Panc1 (cell line): ENCODE measurements around the gene PXK. TPM values are rescaled to one million over a fixed set of nuclear protein-coding genes. Genes with fewer than 3 reads are reported as not detected.
"Not testable (repeated sequence)": the region's sequence is repeated elsewhere in the genome, so short reads cannot be mapped to it uniquely, and the experiment has no call there.

Source experiments
- ATAC-seq: fragments of 200-7000 bp; cut with Tn5 transposase; 2 replicates; pipeline ENCODE4 v1.9.1; 2020; ENCODE audit warnings: mild to moderate bottlenecking, moderate library complexity
- BruUV-seq: library from RNA; stranded (reverse); fragments of 400-500 nt; replicated peaks from 2 replicates; lab custom pipeline; 2021; lab: Mats Ljungman, UMichigan
- CTCF ChIA-PET: fragments of 300-600 bp; sonication (Branson Sonifier 250); formaldehyde crosslinking; loops from one replicate; lab custom pipeline; 2022; ENCODE audit warnings: antibody characterized with exemption; lab: Charles Lee
- POLR2A ChIA-PET: fragments of 300-600 bp; sonication (Branson Sonifier 250); formaldehyde crosslinking; loops from one replicate; lab custom pipeline; 2022; ENCODE audit warnings: antibody characterized with exemption; lab: Charles Lee
- DNase-seq: peaks from one replicate; pipeline ENCODE4 v3.0.0-alpha.2; 2010; ENCODE audit warnings: low read depth, low spot score
- H3K27ac ChIP-seq: 2 replicates; pipeline ENCODE4 v1.5.1; 2011; ENCODE audit warnings: mild to moderate bottlenecking, low read length, inconsistent platforms
- H3K27me3 ChIP-seq: fragments of 200-500 bp; sonication (Bioruptor generic); 2 replicates; pipeline ENCODE4 v1.6.0; 2014; ENCODE audit warnings: low read length, inconsistent platforms; ENCODE audit not compliant: control insufficient read depth, insufficient read depth
- H3K36me3 ChIP-seq: fragments of 200-500 bp; sonication (Bioruptor generic); 2 replicates; pipeline ENCODE4 v1.5.1; 2014; ENCODE audit warnings: inconsistent platforms, mild to moderate bottlenecking, low read length, moderate library complexity; ENCODE audit not compliant: control insufficient read depth, insufficient read depth
- H3K4me1 ChIP-seq: 2 replicates; pipeline ENCODE4 v1.5.1; 2011; ENCODE audit warnings: inconsistent platforms, mild to moderate bottlenecking, low read length, moderate library complexity; ENCODE audit not compliant: control insufficient read depth, insufficient read depth
- H3K4me3 ChIP-seq, 2 experiments: 2 replicates each; pipeline ENCODE4 v1.5.1; 2011 to 2012; ENCODE audit warnings: low read depth in 2 of 2, low read length in 2 of 2, mild to moderate bottlenecking in 2 of 2, inconsistent platforms in 1 of 2, moderate library complexity in 1 of 2
- H3K9me3 ChIP-seq: fragments of 200-500 bp; sonication (Bioruptor generic); 2 replicates; pipeline ENCODE4 v1.5.1; 2014; ENCODE audit warnings: low read depth, mild to moderate bottlenecking, inconsistent platforms, low read length, moderate library complexity; ENCODE audit not compliant: control insufficient read depth, insufficient read depth
- POLR2AphosphoS5 ChIP-seq: IDR thresholded peaks from 2 replicates; pipeline ENCODE4 v1.6.1; 2012; ENCODE audit warnings: mild to moderate bottlenecking, low read depth, low read length, moderate library complexity
- SIN3A ChIP-seq: IDR thresholded peaks from 2 replicates; pipeline ENCODE4 v1.6.1; 2012; ENCODE audit warnings: low read depth, mild to moderate bottlenecking, low read length, moderate library complexity, borderline replicate concordance; ENCODE audit not compliant: insufficient read depth
- TCF7L2 ChIP-seq: IDR thresholded peaks from 2 replicates; pipeline ENCODE4 v1.6.1; 2011; ENCODE audit warnings: mild to moderate bottlenecking, low read depth, low read length, inconsistent platforms
- in situ Hi-C: cut with HindIII; loops from 2 replicates; pipeline ENCODE4 v1.10.0; 2016; ENCODE audit warnings: low sequenced_read_pairs, low pct_unique_long_range_greater_than_20kb
- intact Hi-C: fragments of 100-400 bp; cut with micrococcal nuclease; formaldehyde crosslinking; loops from one replicate; pipeline ENCODE4 v1.10.0; 2022; ENCODE audit not compliant: unreplicated experiment
- total RNA-seq: library from RNA; stranded (reverse); gene quantifications from one replicate; pipeline ENCODE4 v1.2.1, GENCODE V29; 2021; ENCODE audit not compliant: unreplicated experiment
- TF ChIP-seq, protein P1 (sequence below), 2 experiments: IDR thresholded peaks; 2 replicates each; pipeline ENCODE4 v1.6.1; 2011 to 2012; ENCODE audit warnings: low read depth in 2 of 2, control low read depth in 1 of 2, low read length in 1 of 2, mild to moderate bottlenecking in 1 of 2, moderate library complexity in 1 of 2; ENCODE audit not compliant: insufficient read depth in 1 of 2
- TF ChIP-seq, protein P2 (sequence below): fragments of 450-650 bp; IDR thresholded peaks from 2 replicates; pipeline ENCODE4 v1.5.1; 2017; ENCODE audit warnings: mild to moderate bottlenecking

Gene PXK
- total RNA-seq, 1 experiment from 2014 or later: 14.2 TPM

DNA sequence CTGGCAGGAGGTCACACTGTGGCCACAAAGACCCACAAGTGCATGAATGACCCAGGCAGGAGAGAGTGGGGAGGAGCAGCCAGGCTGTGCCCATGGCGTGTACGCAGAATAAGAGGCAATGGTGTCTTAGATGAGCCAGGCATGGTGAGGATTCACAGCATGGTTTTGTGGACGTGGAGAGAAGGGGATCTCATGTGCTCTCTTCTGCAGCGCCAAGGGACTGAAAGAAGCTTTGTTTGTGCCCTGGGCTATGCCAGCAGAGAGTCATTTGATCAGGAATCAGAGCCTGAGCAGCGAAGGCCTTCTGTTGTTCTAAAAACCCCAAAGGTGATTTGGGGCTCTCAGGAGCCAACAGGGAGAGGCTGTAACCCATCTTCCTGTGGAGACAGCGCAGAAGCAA, 45.3 kb upstream of the PXK start:
- Histone ChIP-seq H3K36me3 (no peaks in the 10 kb centered on the region), H3K4me3 (no peak overlapping the region), H3K4me1 (no peaks in the 10 kb centered on the region), H3K9me3 (no peaks in the 10 kb centered on the region), H3K27ac (no peak overlapping the region), H3K27me3 (no peaks in the 10 kb centered on the region)
- intact Hi-C loops: no loop called here
- DNase-seq (no peak), ATAC-seq (no peak)
- no TSS peak for BruUV-seq
- in situ Hi-C loops: no loop called here
- CTCF ChIA-PET: no interaction called here
- POLR2A ChIA-PET: no interaction called here
- TF ChIP-seq POLR2AphosphoS5: no peak
- no peak for TF ChIP-seq TCF7L2
- TF ChIP-seq, protein P1, sequence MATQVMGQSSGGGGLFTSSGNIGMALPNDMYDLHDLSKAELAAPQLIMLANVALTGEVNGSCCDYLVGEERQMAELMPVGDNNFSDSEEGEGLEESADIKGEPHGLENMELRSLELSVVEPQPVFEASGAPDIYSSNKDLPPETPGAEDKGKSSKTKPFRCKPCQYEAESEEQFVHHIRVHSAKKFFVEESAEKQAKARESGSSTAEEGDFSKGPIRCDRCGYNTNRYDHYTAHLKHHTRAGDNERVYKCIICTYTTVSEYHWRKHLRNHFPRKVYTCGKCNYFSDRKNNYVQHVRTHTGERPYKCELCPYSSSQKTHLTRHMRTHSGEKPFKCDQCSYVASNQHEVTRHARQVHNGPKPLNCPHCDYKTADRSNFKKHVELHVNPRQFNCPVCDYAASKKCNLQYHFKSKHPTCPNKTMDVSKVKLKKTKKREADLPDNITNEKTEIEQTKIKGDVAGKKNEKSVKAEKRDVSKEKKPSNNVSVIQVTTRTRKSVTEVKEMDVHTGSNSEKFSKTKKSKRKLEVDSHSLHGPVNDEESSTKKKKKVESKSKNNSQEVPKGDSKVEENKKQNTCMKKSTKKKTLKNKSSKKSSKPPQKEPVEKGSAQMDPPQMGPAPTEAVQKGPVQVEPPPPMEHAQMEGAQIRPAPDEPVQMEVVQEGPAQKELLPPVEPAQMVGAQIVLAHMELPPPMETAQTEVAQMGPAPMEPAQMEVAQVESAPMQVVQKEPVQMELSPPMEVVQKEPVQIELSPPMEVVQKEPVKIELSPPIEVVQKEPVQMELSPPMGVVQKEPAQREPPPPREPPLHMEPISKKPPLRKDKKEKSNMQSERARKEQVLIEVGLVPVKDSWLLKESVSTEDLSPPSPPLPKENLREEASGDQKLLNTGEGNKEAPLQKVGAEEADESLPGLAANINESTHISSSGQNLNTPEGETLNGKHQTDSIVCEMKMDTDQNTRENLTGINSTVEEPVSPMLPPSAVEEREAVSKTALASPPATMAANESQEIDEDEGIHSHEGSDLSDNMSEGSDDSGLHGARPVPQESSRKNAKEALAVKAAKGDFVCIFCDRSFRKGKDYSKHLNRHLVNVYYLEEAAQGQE (IDR thresholded peaks at IDR 0.05; ENCODE audit: insufficient read depth in 1 of 2, low read depth in 2 of 2, low read length in 1 of 2): no peak
- TF ChIP-seq, protein P2, sequence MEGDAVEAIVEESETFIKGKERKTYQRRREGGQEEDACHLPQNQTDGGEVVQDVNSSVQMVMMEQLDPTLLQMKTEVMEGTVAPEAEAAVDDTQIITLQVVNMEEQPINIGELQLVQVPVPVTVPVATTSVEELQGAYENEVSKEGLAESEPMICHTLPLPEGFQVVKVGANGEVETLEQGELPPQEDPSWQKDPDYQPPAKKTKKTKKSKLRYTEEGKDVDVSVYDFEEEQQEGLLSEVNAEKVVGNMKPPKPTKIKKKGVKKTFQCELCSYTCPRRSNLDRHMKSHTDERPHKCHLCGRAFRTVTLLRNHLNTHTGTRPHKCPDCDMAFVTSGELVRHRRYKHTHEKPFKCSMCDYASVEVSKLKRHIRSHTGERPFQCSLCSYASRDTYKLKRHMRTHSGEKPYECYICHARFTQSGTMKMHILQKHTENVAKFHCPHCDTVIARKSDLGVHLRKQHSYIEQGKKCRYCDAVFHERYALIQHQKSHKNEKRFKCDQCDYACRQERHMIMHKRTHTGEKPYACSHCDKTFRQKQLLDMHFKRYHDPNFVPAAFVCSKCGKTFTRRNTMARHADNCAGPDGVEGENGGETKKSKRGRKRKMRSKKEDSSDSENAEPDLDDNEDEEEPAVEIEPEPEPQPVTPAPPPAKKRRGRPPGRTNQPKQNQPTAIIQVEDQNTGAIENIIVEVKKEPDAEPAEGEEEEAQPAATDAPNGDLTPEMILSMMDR: no peak
- no peak for TF ChIP-seq SIN3A

DNA sequence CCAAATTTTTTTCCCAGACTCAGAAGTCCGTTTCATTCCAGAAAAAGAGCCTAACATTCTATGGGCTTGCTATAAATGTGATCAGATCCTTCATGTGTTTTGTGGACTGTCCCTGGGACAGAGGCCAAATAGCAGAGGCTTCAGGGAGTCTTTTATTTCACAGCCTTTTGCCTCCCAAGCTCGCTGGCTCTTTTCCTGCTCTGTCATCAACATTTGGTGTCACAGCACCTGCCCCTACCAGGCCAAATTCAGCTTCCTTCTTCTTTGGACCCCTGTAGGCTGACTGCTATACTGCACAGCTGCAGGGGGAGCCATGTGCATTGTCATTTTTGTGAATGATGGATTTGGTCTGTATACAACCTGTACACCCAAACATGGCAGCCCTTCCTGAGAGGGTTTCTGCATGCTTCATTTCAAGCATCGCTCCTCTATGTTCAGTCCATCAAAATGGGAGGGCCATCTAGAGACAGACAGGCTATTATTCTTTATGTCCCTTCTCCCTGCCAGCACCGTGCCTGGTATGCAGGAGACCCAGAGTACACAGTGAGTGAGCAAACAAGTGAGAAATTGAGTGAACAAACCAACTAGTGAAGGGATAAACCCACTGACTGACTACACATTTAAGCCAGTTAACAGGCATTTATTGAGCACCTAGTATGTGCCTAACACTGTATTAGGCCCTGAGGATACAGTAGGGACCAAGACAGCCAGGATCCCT, 44.5 kb upstream of the PXK start:
- H3K9me3 ChIP-seq: no peaks in the 10 kb centered on the region
- no peak overlapping the region for H3K27ac ChIP-seq
- H3K4me1 ChIP-seq: no peaks in the 10 kb centered on the region
- TF ChIP-seq, protein P1 (IDR thresholded peaks at IDR 0.05; ENCODE audit: insufficient read depth in 1 of 2, low read depth in 2 of 2, low read length in 1 of 2): no peak
- TF ChIP-seq POLR2AphosphoS5 (no peak), TCF7L2 (no peak), SIN3A (no peak)
- TF ChIP-seq, protein P2: no peak
- CTCF ChIA-PET: no interaction called here
- intact Hi-C loops: no loop called here
- POLR2A ChIA-PET: no interaction called here
- H3K4me3 ChIP-seq: no peak overlapping the region
- no TSS peak for BruUV-seq
- ATAC-seq (no peak), DNase-seq (no peak)
- H3K36me3 ChIP-seq: no peaks in the 10 kb centered on the region
- in situ Hi-C loops: no loop called here
- no peaks in the 10 kb centered on the region for H3K27me3 ChIP-seq

DNA sequence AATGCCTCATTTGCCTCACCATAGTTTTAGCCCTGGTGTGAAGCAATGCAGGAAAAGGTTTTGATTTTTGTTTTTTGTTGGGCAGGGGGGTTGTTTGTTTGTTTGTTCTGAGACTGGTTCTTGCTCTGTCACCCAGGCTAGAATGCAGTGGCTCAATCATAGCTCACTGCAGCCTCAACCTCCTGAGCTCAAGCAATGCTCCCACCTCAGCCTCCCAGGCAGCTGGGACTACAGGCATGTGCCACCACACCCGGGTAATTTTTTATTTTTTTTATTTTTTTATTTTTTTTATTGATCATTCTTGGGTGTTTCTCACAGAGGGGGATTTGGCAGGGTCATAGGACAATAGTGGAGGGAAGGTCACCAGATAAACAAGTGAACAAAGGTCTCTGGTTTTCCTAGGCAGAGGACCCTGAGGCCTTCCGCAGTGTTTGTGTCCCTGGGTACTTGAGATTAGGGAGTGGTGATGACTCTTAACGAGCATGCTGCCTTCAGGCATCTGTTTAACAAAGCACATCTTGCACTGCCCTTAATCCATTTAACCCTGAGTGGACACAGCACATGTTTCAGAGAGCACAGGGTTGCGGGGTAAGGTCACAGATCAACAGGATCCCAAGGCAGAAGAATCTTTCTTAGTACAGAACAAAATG, 43.6 kb upstream of the PXK start:
- POLR2A ChIA-PET, DNase-seq, H3K27ac ChIP-seq, ATAC-seq, H3K36me3 ChIP-seq, CTCF ChIA-PET, in situ Hi-C loops, intact Hi-C loops, H3K4me3 ChIP-seq, H3K4me1 ChIP-seq, H3K9me3 ChIP-seq, H3K27me3 ChIP-seq, BruUV-seq: not testable (repeated sequence)
